T-helper 2 cell treated with Interferon-gamma antibody and Interleukin-4, amounts not matched to agents 5 μg/mL and 100 μg/mL, for 36 hours (primary cell): Measurements from ENCODE around the gene PGS1.

ENCODE experiments used
- DNase-seq: peaks from one replicate; pipeline ENCODE4 v3.0.0; 2021; ENCODE audit warnings: low spot score
- H3K27ac Mint-ChIP-seq: one replicate; pipeline ENCODE4 v1.8.0; 2021; ENCODE audit warnings: mild to moderate bottlenecking, mixed read lengths
- H3K27me3 Mint-ChIP-seq: one replicate; pipeline ENCODE4 v1.8.0; 2021; ENCODE audit warnings: low read depth, mixed read lengths
- H3K36me3 Mint-ChIP-seq: one replicate; pipeline ENCODE4 v1.8.0; 2021; ENCODE audit warnings: low read depth, mixed read lengths
- H3K4me1 Mint-ChIP-seq: one replicate; pipeline ENCODE4 v1.8.0; 2021; ENCODE audit warnings: low read depth, mixed read lengths
- H3K4me3 Mint-ChIP-seq: one replicate; pipeline ENCODE4 v1.8.0; 2022; ENCODE audit warnings: mild to moderate bottlenecking, moderate library complexity, mixed read lengths
- H3K9me3 Mint-ChIP-seq: one replicate; pipeline ENCODE4 v1.8.0; 2021; ENCODE audit warnings: mixed read lengths

The PGS1 gene

DNA sequence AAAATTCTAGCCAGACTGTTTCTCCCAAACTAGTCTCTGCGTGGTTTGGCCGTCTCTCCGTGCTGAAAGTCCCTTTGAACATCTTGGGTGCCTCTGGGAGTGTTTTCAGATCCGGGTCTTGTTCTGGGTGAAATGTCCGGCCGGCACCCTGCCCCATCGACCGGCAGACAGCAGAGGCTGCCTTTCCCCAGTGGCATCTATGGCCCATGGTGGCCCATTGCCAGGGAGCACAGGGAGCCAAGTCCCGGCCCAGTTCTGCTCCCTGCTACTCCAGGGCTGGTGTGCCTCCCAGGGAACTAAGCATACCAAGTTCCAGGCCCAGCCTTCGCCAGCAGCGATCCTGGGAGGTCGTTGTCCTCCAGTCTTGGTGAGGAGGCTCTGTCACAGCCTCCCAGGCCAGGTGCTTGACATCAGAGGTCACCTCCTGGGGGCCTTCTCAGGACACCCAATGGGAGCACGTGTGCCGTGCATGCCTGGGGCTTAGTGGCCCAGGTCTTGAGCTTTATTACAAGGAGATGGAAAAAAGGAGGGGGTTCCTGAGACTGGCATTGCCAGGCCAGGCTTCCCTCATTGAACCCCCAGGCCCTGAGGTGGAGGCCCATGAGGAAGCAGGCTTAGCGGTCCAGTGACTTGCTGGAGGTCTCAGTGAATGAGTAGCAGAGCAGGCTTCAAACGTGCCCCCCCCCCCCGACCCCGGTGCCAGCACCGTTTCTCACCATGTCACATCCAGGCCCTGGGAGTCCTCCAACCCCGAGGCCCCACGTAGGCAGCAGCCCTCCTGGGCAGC, 54.0 kb downstream of the PGS1 start:
- H3K36me3 Mint-ChIP-seq, result peaks cover 6% of the 10 kb centered on the region
- H3K4me3 Mint-ChIP-seq, result no peak overlapping the region
- H3K9me3 Mint-ChIP-seq, result no peaks in the 10 kb centered on the region
- no peak for DNase-seq
- no peaks in the 10 kb centered on the region for H3K4me1 Mint-ChIP-seq
- no peaks in the 10 kb centered on the region for H3K27me3 Mint-ChIP-seq
- no peak overlapping the region for H3K27ac Mint-ChIP-seq

DNA sequence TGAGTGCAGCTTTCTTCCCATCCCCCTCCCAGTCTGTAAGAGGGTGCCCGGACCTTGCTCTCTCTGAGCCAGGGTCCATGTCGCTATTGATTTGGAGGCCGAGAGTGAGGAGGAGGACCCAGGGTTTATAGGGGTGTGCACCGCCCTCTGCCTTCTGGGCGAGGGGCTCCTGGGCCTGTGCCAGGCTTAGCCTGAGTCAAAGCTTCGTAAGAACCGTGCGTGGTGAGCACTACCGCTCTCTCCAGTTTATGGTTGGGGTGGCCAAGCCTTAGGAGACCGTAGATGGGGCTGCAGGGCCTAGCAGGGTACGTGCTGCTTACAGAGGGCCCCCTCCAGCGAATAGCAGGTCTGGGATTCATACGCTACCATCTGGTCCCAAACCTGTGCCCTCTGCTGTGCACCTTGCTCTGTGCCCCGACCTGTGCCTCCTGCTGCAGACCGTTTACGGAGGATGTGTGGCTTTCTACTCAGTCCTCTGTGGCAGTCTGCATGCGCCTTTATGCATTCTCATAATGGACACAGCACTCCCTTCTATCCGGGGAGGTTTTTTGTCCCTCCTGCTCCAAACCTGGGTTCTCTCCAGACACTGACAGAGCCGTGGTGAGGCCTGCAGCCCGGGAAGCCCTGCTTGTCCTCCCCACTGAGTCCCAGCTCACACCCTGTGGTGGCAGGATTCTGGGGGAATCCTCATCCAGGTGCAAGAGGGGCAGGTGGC, 54.7 kb downstream of the PGS1 start:
- Mint-ChIP-seq H3K36me3 (peaks cover 6% of the 10 kb centered on the region), H3K27ac (no peak overlapping the region), H3K27me3 (no peaks in the 10 kb centered on the region), H3K4me1 (no peaks in the 10 kb centered on the region), H3K9me3 (no peaks in the 10 kb centered on the region), H3K4me3 (no peak overlapping the region)
- DNase-seq, result no peak

GRCh38 chr17:78433780-78434335, 55.4 kb downstream of the PGS1 start:
- Mint-ChIP-seq H3K4me3 (no peak overlapping the region), H3K9me3 (no peaks in the 10 kb centered on the region), H3K27ac (no peak overlapping the region), H3K27me3 (no peaks in the 10 kb centered on the region), H3K36me3 (peaks cover 6% of the 10 kb centered on the region), H3K4me1 (no peaks in the 10 kb centered on the region)
- no peak for DNase-seq

GRCh38 chr17:78434455-78435329, 56.2 kb downstream of the PGS1 start:
- Mint-ChIP-seq H3K4me3 (no peak overlapping the region), H3K4me1 (no peaks in the 10 kb centered on the region), H3K36me3 (peaks cover under 1% of the 10 kb centered on the region), H3K27me3 (no peaks in the 10 kb centered on the region), H3K9me3 (no peaks in the 10 kb centered on the region), H3K27ac (no peak overlapping the region)
- no peak for DNase-seq

- Mint-ChIP-seq H3K4me1 (no peaks in the 10 kb centered on the region), H3K4me3 (no peak overlapping the region), H3K27ac (no peak overlapping the region), H3K9me3 (no peaks in the 10 kb centered on the region), H3K27me3 (no peaks in the 10 kb centered on the region), H3K36me3 (no peaks in the 10 kb centered on the region)
- DNase-seq, result no peak
These were observed 57.0 kb downstream of the PGS1 start for GRCh38 chr17:78435330-78436005.

DNA sequence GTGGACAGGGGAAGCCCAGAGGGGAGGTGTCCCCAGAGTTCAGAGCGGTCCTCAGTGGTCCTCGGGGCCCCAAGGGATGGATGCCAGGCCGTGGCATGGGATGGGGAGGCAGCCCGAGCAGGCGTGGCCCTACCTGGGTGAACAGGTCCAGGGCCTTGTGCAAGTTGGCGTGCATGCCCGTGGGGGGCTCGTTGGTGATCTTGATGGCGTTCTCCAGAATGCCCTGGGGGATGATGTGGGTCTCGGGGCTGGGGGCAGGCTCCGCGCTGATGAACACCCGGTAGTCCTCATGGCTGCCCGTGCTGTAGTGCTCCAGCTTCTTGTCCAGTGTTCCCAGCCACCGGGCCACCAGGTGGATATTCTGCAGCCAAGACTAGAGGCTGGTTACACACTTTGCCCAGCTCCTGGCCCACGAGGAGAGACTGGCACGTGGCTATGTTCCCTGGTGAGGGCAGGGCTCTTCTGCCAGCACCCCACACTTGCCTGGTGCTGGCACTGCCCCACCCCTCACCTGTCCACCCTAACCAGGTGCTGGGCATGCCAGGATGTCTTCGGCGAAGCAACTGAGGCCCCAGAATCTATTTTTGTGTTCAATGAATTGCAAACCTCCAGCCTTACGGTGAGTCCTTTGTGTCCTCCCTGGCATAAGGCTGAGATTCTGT, 59.2 kb downstream of the PGS1 start:
- no peaks in the 10 kb centered on the region for H3K4me1 Mint-ChIP-seq
- H3K27me3 Mint-ChIP-seq, result no peaks in the 10 kb centered on the region
- H3K9me3 Mint-ChIP-seq, result no peaks in the 10 kb centered on the region
- H3K4me3 Mint-ChIP-seq, result no peak overlapping the region
- H3K27ac Mint-ChIP-seq, result no peak overlapping the region
- DNase-seq, result no peak
- H3K36me3 Mint-ChIP-seq, result no peaks in the 10 kb centered on the region

- no peaks in the 10 kb centered on the region for H3K9me3 Mint-ChIP-seq
- no peaks in the 10 kb centered on the region for H3K36me3 Mint-ChIP-seq
- H3K4me3 Mint-ChIP-seq, result no peak overlapping the region
- no peak for DNase-seq
- H3K27me3 Mint-ChIP-seq, result no peaks in the 10 kb centered on the region
- H3K27ac Mint-ChIP-seq, result no peak overlapping the region
- no peaks in the 10 kb centered on the region for H3K4me1 Mint-ChIP-seq
These were observed 59.8 kb downstream of the PGS1 start for GRCh38 chr17:78438271-78438691.

DNA sequence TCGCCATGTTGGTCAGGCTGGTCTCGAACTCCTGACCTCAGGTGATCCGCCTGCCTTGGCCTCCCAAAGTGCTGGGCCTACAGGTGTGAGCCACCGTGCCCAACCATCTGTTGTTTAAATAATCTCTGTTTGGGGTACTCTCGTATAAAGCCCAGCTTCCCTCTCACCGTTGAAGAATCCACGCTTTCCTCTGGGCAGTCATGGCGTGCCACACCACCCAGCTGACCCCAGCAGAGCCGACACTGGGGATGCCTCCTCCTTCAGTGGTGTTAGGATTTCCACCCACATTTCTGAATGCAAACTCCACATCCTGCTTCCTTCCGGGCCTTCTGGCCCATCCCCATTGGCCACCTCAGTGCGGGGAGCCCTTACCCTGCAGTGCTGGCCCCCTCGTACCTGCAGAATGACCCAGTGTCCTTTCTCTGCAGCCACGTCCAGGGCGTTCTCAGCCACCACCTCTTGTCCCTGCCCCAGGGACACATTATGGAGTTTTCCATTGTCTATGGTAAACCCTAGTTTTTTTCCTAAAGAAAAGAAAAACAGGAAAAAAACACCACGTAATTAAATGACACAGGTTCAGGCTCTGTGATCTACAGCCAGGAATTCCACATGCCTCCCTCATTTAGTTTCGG, 60.4 kb downstream of the PGS1 start:
- Mint-ChIP-seq H3K36me3 (no peaks in the 10 kb centered on the region), H3K4me3 (no peak overlapping the region), H3K27ac (no peak overlapping the region), H3K9me3 (no peaks in the 10 kb centered on the region), H3K4me1 (no peaks in the 10 kb centered on the region), H3K27me3 (no peaks in the 10 kb centered on the region)
- DNase-seq, result no peak

- no peak overlapping the region for H3K27ac Mint-ChIP-seq
- no peak for DNase-seq
- no peaks in the 10 kb centered on the region for H3K4me1 Mint-ChIP-seq
- no peaks in the 10 kb centered on the region for H3K27me3 Mint-ChIP-seq
- H3K36me3 Mint-ChIP-seq, result no peaks in the 10 kb centered on the region
- no peak overlapping the region for H3K4me3 Mint-ChIP-seq
- no peaks in the 10 kb centered on the region for H3K9me3 Mint-ChIP-seq
These were observed 63.0 kb downstream of the PGS1 start for GRCh38 chr17:78441271-78441971.

DNA sequence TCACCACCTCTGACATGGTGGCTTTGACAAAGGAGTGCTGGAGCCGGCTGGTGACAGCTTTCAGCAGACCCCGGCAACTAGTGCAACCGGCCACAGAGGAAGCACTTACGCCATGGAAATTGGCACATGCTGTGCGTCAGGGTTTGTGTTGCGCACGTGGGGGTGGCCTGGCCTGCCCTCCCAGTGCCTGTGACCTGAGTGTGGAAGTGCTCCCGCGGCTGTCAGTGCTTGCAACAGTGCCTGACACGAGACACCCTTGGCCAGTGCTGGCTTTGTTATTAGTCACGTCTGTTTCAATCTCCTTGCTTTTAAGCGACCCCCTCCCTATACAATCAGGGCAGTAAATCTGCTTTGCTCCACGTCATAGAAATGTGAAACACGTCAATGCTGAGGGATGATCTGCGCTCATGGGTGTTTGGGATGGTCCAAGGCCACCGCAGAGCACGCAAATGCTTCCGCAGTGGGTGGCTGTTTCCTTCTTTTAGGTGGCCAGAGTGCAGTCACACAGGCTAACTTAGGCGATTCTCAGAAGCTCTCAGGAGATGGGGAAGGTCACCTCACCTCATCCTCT, 64.3 kb downstream of the PGS1 start:
- Mint-ChIP-seq H3K27ac (no peak overlapping the region), H3K9me3 (no peaks in the 10 kb centered on the region), H3K27me3 (no peaks in the 10 kb centered on the region), H3K4me3 (no peak overlapping the region), H3K36me3 (no peaks in the 10 kb centered on the region), H3K4me1 (no peaks in the 10 kb centered on the region)
- DNase-seq, result no peak

GRCh38 chr17:78444392-78444791, 65.9 kb downstream of the PGS1 start:
- Mint-ChIP-seq H3K9me3 (no peaks in the 10 kb centered on the region), H3K4me3 (no peak overlapping the region), H3K36me3 (no peaks in the 10 kb centered on the region), H3K4me1 (no peaks in the 10 kb centered on the region), H3K27ac (no peak overlapping the region), H3K27me3 (no peaks in the 10 kb centered on the region)
- DNase-seq, result no peak

DNA sequence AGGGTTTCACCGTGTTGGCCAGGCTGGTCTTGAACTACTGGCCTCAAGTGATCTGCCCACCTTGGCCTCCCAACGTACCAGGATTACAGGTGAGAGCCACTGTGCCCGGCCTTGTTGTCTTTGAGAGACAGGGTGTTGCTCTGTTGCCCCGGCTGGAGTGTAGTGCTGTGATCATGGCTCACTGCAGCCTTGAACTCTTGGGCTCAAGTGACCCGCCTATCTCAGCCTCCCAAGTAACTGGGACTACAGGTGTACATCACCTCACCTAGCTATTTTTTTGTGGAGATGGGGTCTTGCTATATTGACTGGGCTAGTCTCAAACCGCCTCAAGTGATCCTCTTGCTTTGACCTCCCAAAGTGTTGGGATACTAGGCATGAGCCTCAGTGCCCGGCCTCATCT, 68.4 kb downstream of the PGS1 start:
- Mint-ChIP-seq H3K36me3 (no peaks in the 10 kb centered on the region), H3K27ac (no peak overlapping the region), H3K4me1 (no peaks in the 10 kb centered on the region), H3K9me3 (no peaks in the 10 kb centered on the region), H3K4me3 (no peak overlapping the region), H3K27me3 (no peaks in the 10 kb centered on the region)
- DNase-seq, result no peak
